ENCODE data around the gene TTC23. TPM values are rescaled to one million over a fixed set of nuclear protein-coding genes. Genes with fewer than 3 reads are reported as not detected.
"Not testable (repeated sequence)": the region's sequence is repeated elsewhere in the genome, so short reads cannot be mapped to it uniquely, and the experiment has no call there.

TTC23 gene
- total RNA-seq, 1 donor from 2014 or later: 28.5 TPM

GRCh38 chr15:99121691-99122410 is 127.5 kb downstream of the TTC23 start:
- no peak for DNase-seq (ENCODE audit: low spot score)

GRCh38 chr15:99121207-99121606 is 128.2 kb downstream of the TTC23 start:
- no peak for DNase-seq (ENCODE audit: low spot score)

- DNase-seq (ENCODE audit: low spot score): no peak
These were observed 129.2 kb downstream of the TTC23 start for GRCh38 chr15:99120050-99120777.

GRCh38 chr15:99118801-99119546 is 130.4 kb downstream of the TTC23 start:
- DNase-seq (ENCODE audit: low spot score): no peak

- no peak for DNase-seq (ENCODE audit: low spot score)
These were observed 131.1 kb downstream of the TTC23 start for GRCh38 chr15:99118258-99118632.

GRCh38 chr15:99117563-99118257 is 131.7 kb downstream of the TTC23 start:
- DNase-seq (ENCODE audit: low spot score): no peak

GRCh38 chr15:99117111-99117510 is 132.3 kb downstream of the TTC23 start:
- DNase-seq (ENCODE audit: low spot score): no peak

GRCh38 chr15:99115300-99116215 is 133.8 kb downstream of the TTC23 start:
- DNase-seq (ENCODE audit: low spot score): no peak

GRCh38 chr15:99114511-99115299 is 134.7 kb downstream of the TTC23 start:
- DNase-seq (ENCODE audit: low spot score): no peak

- no peak for DNase-seq (ENCODE audit: low spot score)
These were observed 135.7 kb downstream of the TTC23 start for GRCh38 chr15:99113547-99114271.

- DNase-seq (ENCODE audit: low spot score): not testable (repeated sequence)
These were observed 137.7 kb downstream of the TTC23 start for GRCh38 chr15:99111641-99112040.

GRCh38 chr15:99110581-99111320 is 138.6 kb downstream of the TTC23 start:
- DNase-seq (ENCODE audit: low spot score): no peak

GRCh38 chr15:99110093-99110492 is 139.3 kb downstream of the TTC23 start:
- DNase-seq (ENCODE audit: low spot score): no peak

GRCh38 chr15:99109555-99110021 is 139.8 kb downstream of the TTC23 start:
- DNase-seq (ENCODE audit: low spot score): no peak

- no peak for DNase-seq (ENCODE audit: low spot score)
These were observed 140.4 kb downstream of the TTC23 start for GRCh38 chr15:99108993-99109392.

- no peak for DNase-seq (ENCODE audit: low spot score)
These were observed 142.8 kb downstream of the TTC23 start for GRCh38 chr15:99106417-99107220.

GRCh38 chr15:99105514-99106341 is 143.7 kb downstream of the TTC23 start:
- no peak for DNase-seq (ENCODE audit: low spot score)
